HG03457 (cell line): ENCODE measurements around the gene HSPG2.
"Not testable (repeated sequence)": the region's sequence is repeated elsewhere in the genome, so short reads cannot be mapped to it uniquely, and the experiment has no call there.

Experiments
- ATAC-seq: cut with Tn5 transposase; IDR thresholded peaks from one replicate; pipeline ENCODE4 v1.9.1; 2021; ENCODE audit warnings: moderate number of reproducible peaks; ENCODE audit not compliant: unreplicated experiment

The HSPG2 gene

DNA sequence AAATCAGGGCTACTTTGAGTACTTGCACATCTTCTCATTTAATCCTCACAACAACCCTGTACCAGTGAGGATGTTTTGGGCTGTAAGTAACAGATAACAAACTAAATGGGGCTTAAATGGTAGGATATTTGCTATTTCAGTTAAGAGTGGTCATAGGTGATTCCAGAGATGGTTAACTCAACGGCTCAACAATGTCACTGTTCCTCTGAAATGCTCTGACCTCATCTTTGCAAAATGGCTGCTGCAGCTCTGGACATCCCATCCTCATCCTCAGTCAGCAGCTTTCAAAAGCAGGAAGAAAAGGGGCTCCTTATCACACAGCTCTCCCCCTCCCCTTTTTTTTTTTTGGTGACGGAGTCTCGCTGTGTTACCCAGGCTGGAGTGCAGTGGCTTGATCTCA lies 123.6 kb downstream of the HSPG2 start:
- no peak for ATAC-seq

GRCh38 chr1:21811875-21812305 lies 125.2 kb downstream of the HSPG2 start, which contains the start of gene LDLRAD2:
Gene LDLRAD2 (plus strand): TSS chr1:21812265. CDS start chr1:21812452, 187 bp downstream.
- no peak for ATAC-seq

- no peak for ATAC-seq
These were observed 132.6 kb downstream of the HSPG2 start for GRCh38 chr1:21804536-21804935.

DNA sequence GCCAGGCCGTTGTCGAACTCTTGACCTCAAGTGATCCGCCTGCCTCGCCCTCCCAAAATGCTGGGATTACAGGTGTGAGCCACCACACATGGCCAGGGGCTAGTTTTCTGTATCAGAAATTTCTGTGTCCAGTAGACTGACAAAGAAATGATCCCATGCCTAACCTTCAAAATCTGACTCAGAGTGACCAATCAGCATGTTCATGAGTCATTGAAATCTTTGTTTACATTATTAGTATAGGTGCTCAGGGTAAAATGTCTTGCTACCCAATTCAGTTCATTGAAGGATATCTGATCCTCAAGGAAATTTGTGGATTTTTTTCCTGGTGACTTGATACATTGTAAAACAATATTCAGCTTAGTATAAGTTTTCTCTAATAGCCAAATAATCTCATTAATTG lies 136.0 kb downstream of the HSPG2 start:
- ATAC-seq: no peak

- ATAC-seq: no peak
These were observed 137.4 kb downstream of the HSPG2 start for GRCh38 chr1:21799730-21800129.

DNA sequence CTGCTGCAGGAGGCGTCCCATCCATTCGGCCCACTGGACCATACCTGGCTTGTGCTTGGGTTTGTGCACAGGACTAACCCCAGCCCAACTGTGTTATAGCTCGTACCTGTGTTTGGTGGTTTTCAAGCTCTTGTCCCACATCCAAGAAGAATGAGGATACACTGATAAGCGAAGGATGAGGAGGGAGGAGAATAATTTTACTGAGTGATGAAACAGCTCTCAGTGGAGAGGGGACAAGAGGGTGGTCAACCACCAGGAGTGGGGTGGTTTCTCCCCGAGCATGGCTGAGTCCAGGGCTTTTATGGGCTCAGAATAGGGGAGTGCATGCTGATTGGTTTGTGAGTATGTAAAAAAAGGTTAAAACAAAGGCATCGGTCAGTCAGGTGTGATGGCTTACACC lies 142.0 kb downstream of the HSPG2 start:
- ATAC-seq: no peak

DNA sequence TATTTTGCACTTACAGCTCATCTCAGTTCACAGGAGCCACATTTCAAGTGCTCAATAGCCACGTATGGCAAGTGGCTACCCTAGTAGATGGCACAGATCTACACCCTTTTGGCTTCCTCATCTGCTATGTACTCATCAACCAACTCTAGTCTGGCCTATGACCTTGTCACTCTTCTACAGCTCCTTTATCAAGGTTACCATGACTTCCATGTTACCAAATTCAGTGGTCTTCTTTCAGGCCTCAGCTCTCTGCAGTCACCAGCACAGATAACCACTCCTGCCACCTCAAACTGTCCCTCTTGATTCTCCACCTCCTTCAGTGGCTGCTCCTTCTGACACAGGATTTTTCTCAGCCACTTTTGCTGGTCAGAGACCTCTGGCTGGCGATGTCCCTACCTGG lies 142.5 kb downstream of the HSPG2 start:
- ATAC-seq: no peak

DNA sequence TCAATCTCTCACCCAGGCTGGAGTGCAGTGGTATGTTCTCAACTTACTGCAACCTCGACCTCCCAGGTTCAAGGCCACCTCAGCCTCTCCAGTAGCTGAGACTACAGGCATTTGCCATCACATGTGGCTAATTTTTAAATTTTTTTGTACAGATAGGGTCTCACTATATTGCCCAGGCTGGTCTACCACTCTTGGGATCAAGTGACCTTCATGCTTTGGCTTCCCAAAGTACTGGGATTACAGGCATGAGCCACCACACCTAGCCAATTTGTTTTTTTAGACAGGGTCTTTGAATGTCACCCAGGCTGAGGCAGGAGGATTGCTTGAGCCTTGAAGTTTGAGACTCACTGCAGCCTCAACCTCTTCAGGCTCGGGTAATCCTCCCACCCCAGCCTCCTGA lies 144.0 kb downstream of the HSPG2 start:
- no peak for ATAC-seq

- no peak for ATAC-seq
These were observed 150.5 kb downstream of the HSPG2 start for GRCh38 chr1:21786640-21787039.

DNA sequence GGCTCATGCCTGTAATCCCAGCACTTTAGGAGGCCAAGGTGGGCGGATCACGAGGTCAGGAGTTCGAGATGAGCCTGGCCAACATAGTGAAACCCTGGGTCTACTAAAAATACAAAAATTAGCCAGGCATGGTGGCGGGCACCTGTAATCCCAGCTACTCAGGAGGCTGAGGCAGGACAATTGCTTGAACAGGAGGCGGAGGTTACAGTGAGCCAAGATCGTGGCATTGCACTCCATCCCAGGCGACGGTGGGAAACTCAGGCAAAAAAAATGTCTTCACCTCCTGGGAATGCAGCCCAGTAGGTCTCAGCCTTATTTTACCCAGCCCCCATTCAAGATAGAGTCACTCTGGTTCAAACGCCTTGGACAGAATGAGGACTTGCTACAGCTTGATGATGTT lies 151.3 kb downstream of the HSPG2 start:
- ATAC-seq: not testable (repeated sequence)

- ATAC-seq: no peak
These were observed 153.2 kb downstream of the HSPG2 start for GRCh38 chr1:21783679-21784603.

- ATAC-seq: peak; percentile 48
These were observed 154.0 kb downstream of the HSPG2 start, which contains the start of gene USP48 for GRCh38 chr1:21782868-21783678. Gene USP48 (minus strand): TSS chr1:21783149. CDS start chr1:21782957, 192 bp downstream.

DNA sequence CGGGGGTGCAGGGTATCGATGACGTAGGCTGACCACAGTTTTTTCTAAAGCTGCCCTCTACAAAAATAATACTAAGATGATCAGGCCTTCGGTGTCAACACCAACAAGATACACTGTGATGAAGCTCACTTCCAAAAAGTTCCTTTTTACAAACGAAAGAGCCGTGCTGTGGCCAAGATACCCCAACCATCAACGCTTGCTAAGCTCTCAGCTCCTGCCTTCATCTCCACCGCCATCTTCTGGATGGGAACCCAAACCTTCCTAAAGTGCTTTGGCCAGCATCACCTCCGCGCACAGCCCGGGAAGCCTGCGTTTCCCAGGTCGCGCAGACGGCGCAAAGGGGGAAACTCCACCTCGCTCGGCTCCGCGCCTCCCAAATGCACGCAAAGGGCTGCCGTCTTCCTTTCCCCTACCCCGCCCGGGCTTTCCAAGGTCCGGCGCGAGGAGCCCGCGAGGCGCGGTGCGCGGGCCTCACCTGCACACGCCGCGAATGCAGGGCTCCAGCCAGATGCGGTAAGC lies 154.7 kb downstream of the HSPG2 start:
- peak; percentile 2 for ATAC-seq

- ATAC-seq: peak; percentile 12
These were observed 155.2 kb downstream of the HSPG2 start for GRCh38 chr1:21781815-21782348.

GRCh38 chr1:21779613-21780521 lies 157.2 kb downstream of the HSPG2 start:
- no peak for ATAC-seq

- ATAC-seq: no peak
These were observed 158.7 kb downstream of the HSPG2 start for GRCh38 chr1:21778405-21778727.

- not testable (repeated sequence) for ATAC-seq
These were observed 160.2 kb downstream of the HSPG2 start for GRCh38 chr1:21776925-21777324.

GRCh38 chr1:21775985-21776562 lies 161.0 kb downstream of the HSPG2 start:
- ATAC-seq: no peak

GRCh38 chr1:21775550-21775914 lies 161.6 kb downstream of the HSPG2 start:
- ATAC-seq: no peak
